ENCODE data around the gene EME1. TPM values are rescaled to one million over a fixed set of nuclear protein-coding genes. Genes with fewer than 3 reads are reported as not detected.
A peak's percentile ranks its signal among the peaks of the same experiment; 100 is the strongest.

Gene EME1
- total RNA-seq, 3 donors from 2014 or later, result 0.76 to 4.0 (median 1.8) TPM

DNA sequence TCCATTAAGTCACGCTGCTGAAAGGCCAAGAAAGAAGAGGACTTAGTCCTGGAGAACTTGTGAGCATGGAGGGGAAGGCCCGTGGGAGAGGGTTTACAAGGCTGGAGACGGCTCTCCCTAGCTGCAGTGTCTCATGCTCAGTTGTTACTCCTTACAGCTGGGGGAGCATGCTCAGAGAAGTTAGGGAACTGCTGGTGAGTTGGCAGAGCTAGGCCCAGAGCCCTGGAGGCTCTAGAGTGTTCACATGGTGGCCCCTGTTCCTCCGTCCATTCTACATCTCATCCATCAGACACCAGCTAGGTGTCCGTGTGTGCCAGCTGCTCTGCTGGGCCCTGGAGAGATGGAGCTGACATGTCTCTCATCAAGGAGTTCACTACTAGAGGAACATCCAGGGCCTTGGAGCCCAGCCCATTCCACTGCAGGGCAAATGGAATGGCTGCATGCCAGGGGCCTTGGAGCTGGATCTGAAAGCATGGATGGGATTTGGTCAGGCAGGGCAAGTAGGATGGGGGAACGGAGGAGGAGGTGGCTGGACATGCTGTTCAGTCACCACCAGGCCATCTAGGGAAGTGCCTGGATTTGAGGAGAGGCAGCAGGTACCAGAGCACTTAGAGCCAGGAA lies 20.8 kb upstream of the EME1 start:
- H3K36me3 ChIP-seq (ENCODE audit: low read depth), result no peaks in the 10 kb centered on the region
- DNase-seq (peak in 1 of 3 donors; percentile 12), ATAC-seq (no peak)
- TF ChIP-seq, protein P1, sequence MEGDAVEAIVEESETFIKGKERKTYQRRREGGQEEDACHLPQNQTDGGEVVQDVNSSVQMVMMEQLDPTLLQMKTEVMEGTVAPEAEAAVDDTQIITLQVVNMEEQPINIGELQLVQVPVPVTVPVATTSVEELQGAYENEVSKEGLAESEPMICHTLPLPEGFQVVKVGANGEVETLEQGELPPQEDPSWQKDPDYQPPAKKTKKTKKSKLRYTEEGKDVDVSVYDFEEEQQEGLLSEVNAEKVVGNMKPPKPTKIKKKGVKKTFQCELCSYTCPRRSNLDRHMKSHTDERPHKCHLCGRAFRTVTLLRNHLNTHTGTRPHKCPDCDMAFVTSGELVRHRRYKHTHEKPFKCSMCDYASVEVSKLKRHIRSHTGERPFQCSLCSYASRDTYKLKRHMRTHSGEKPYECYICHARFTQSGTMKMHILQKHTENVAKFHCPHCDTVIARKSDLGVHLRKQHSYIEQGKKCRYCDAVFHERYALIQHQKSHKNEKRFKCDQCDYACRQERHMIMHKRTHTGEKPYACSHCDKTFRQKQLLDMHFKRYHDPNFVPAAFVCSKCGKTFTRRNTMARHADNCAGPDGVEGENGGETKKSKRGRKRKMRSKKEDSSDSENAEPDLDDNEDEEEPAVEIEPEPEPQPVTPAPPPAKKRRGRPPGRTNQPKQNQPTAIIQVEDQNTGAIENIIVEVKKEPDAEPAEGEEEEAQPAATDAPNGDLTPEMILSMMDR (IDR thresholded peaks at IDR 0.05), result no peak
- peaks cover 11% of the 10 kb centered on the region for H3K4me1 ChIP-seq (ENCODE audit: low read depth)
- intact Hi-C loops (cut with DNase I, micrococcal nuclease), result no loop called here
- H3K4me3 ChIP-seq, result no peak overlapping the region
- H3K9me3 ChIP-seq, result no peaks in the 10 kb centered on the region

DNA sequence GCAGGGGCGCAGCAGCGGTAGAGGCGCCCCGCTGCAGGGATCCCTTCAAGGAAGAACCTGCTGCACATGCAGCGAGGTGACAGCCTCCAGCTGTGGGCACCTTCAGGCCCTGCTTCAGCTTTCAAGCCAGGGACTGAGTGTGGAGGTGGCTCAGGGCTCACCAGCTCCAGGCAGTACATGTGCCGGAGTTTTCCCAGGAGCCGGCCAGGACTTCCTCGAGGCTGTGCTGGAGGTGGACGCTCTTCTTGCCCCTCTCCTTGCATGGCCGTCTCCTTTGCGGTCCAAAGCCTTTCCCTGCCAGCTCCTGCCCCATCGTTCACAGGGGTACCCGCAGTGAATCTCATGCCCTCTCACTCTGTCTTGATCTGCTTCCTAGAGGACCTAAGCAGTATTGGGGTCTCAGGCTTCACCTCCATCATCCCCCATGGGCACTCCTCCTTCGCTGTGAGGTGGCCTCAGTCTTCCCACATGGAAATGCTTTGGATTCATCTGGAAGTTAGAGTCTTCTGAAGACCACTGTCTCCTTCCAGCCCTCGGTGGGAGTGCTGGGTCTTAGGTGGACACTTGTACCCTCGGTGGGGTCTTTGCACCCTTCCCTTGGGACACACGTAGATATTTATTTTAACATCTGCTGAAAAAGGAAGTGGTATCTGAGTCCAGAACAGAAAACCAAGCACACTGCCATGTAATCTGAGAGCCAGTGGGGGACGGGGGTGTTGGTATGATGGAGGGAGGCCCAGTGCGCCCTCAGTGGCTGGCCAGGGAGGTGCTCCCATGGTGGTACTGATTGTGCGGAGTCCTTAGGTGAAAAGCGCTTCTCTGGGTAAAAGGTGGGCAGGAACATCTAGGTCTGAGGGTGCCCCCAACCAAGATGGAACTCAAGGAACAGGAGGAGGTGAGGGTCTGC lies 20.1 kb upstream of the EME1 start:
- Histone ChIP-seq H3K9me3 (no peaks in the 10 kb centered on the region), H3K36me3 (ENCODE audit: low read depth) (no peaks in the 10 kb centered on the region), H3K4me1 (ENCODE audit: low read depth) (peaks cover 4% of the 10 kb centered on the region), H3K4me3 (no peak overlapping the region)
- TF ChIP-seq, protein P1 (IDR thresholded peaks at IDR 0.05), result no peak
- ATAC-seq, result no peak
- DNase-seq, result no peak
- intact Hi-C loops (cut with DNase I, micrococcal nuclease), result no loop called here

DNA sequence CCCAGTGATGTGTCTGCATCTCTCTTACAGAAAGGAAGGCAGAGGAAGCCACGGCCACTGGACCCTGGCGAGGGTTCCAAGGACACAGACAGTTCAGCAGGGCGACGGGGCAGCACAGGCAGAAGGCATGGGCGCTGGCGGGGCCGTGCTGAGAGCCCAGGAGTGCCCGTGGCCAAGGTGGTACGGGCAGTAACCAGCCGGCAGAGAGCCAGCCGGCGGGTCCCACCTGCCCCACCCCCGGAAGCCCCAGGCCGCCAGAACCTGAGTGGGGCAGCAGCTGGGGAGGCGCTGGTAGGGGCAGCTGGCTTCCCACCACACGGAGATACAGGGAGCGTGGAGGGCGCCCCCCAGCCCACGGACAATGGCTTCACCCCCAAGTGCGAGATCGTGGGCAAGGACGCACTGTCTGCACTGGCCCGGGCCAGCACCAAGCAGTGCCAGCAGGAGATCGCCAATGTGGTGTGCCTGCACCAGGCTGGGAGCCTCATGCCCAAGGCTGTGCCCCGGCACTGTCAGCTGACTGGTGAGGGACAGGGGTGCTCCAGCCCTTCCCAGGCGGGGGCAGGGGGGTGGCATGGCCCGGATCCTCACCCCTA lies 19.3 kb upstream of the EME1 start:
- DNase-seq, result peak in 1 of 3 donors; percentile 18
- intact Hi-C loops (cut with DNase I, micrococcal nuclease), result no loop called here
- Histone ChIP-seq H3K4me1 (ENCODE audit: low read depth) (no peaks in the 10 kb centered on the region), H3K4me3 (no peak overlapping the region), H3K9me3 (no peaks in the 10 kb centered on the region), H3K36me3 (ENCODE audit: low read depth) (no peaks in the 10 kb centered on the region)
- TF ChIP-seq, protein P1 (IDR thresholded peaks at IDR 0.05), result no peak
- ATAC-seq, result no peak

DNA sequence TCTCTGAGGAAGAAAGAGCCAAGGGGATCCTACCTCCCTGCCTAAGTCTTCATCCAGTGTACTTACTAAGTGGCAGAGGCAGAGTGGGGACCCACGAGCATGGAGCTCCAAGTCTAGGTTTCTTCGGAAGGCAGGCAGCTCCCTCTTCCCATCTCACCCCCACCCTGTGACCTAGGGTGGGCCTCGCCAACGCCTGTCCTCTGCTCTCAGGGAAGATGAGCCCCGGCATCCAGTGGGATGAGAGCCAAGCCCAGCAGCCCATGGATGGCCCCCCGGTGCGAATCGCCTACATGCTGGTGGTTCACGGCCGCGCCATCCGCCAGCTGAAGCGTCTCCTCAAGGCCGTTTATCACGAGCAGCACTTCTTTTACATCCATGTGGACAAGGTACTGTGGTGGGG lies 18.8 kb upstream of the EME1 start:
- intact Hi-C loops (cut with DNase I, micrococcal nuclease), result no loop called here
- Histone ChIP-seq H3K4me1 (ENCODE audit: low read depth) (no peaks in the 10 kb centered on the region), H3K4me3 (no peak overlapping the region), H3K36me3 (ENCODE audit: low read depth) (no peaks in the 10 kb centered on the region), H3K9me3 (no peaks in the 10 kb centered on the region)
- TF ChIP-seq, protein P1 (IDR thresholded peaks at IDR 0.05), result no peak
- DNase-seq (no peak), ATAC-seq (no peak)

DNA sequence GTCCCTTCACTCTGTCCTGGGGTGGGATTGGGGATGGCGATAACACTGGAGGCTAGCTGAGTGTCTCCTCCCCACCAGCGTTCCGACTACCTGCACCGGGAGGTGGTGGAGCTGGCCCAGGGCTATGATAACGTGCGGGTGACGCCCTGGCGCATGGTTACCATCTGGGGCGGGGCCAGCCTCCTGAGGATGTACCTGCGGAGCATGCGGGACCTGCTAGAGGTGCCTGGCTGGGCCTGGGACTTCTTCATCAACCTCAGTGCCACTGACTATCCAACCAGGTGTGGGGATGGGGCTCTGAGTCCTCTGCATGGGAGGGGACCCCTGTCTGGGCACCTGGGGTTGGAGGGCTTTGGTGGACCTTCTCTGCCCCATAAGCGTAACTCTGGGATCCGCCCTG lies 18.3 kb upstream of the EME1 start:
- Histone ChIP-seq H3K36me3 (ENCODE audit: low read depth) (no peaks in the 10 kb centered on the region), H3K9me3 (no peaks in the 10 kb centered on the region), H3K4me1 (ENCODE audit: low read depth) (no peaks in the 10 kb centered on the region), H3K4me3 (no peak overlapping the region)
- DNase-seq, result no peak
- no peak for ATAC-seq
- TF ChIP-seq, protein P1 (IDR thresholded peaks at IDR 0.05), result no peak
- intact Hi-C loops (cut with DNase I, micrococcal nuclease), result no loop called here
